ENCODE data around the gene NHLH2.
A peak's percentile ranks its signal among the peaks of the same experiment; 100 is the strongest.

NHLH2 gene

DNA sequence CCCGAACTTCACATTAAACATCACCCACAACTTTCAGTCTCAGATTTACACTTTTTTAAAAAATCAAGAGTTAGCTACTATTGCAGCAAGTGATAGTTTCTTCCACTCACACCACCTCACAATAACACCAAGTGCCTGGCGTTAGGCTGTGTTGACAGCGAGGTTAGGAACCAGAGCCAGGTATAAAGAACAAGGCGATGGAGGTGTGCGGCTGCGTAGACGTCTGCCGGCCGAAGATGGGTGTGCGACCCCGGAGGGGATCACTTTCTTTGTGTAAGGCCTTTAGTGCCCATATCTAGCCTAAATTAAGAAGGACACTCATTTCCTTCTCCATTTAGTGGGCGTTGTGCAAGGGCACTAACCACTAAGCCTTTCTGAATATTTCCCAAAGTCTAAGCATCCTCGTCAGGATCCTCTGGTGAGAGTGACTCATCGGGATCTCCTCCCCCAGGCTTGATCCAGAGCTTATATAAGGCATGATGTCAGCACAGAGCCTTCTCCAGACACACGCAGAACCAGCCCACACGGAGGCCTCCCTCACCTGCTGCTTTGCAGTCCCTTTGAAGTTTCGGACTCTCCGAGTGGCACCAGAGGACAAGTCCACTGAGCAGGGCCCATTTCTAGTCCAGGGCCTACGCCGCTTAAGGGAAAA, 11.8 kb downstream of the NHLH2 start (continued):
- TF ChIP-seq ZNF10 (tag by site-specific recombination; IDR thresholded peaks at IDR 0.05) = peak; percentile 91

DNA sequence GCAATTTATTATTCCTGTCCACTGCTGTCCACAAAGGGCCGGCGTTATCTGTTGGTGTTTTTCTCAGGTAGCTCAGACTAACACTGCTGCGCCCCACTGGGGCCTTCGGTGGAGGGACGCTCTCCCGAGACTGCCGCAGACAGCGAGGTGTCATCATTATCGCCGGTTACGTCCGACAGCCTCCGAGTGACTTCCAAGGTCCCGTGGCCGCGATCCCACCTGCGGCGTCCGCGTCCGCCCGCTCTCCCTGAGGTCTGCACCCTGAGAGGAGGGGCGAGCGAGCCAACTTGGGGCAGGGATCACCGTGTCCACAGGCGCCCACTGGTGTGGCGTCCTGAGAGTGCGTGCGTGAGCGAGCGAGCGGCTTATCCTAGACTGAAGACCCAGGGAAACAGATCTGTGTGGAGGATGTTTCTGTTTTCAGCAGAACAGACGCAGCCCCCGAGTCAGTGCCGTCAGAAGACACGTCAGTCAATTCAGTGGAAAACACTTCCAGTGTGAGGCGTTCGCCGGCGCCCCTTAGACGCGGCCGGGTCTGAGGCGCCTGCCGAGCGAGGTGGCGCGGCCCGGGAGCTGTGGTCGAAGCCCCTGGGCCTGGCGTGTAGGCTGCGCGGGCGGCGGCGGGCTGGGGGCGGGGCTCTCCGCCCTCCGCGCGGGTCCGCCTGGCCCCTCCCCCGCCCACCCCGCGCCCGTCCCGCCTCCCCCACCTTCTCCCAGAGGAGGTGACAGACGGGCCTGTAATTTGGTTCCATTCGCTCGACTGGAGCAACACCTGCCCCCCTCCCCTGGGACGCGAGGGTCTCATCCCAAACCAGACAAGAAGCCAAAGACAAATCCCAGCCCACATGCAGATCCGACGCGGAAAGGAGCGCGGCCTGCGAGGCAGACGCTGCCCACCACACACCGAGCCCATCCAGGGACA, 12.6 kb downstream of the NHLH2 start:
- Histone ChIP-seq H3K9me3 (ENCODE audit: control insufficient read depth, insufficient read depth, low read depth, low read length) (no peaks in the 10 kb centered on the region), H3K4me3 (ENCODE audit: low read depth, low read length) (no peak overlapping the region), H3K27ac (ENCODE audit: extremely low read depth, low read depth, low read length) (no peak overlapping the region), H3K4me1 (ENCODE audit: control insufficient read depth, insufficient read depth, low read length) (no peaks in the 10 kb centered on the region), H3K36me3 (ENCODE audit: control insufficient read depth in 2 of 2, insufficient read depth in 1 of 2, low read length in 2 of 2) (no peaks in the 10 kb centered on the region)
- CTCF ChIA-PET = interaction anchor here (0.9 to 3.4 kb wide), 2 partner anchors 10 to 21 kb away, joined by 3 to 16 read pairs; no protein-coding TSS in a partner anchor
- TF ChIP-seq ATF2 (tag by site-specific recombination; IDR thresholded peaks at IDR 0.05; ENCODE audit: low read depth) (no peak), ZFP37 (tag by site-specific recombination; IDR thresholded peaks at IDR 0.05) (no peak), YY2 (tag by site-specific recombination; IDR thresholded peaks at IDR 0.05) (no peak), ZNF146 (tag by site-specific recombination; IDR thresholded peaks at IDR 0.05) (no peak), KLF9 (tag by site-specific recombination; IDR thresholded peaks at IDR 0.05; ENCODE audit: low read depth) (no peak), ZNF704 (tag by site-specific recombination; IDR thresholded peaks at IDR 0.05) (no peak), ELK4 (IDR thresholded peaks at IDR 0.05; ENCODE audit: borderline replicate concordance, low read depth, low read length) (no peak), ZNF133 (tag by site-specific recombination; IDR thresholded peaks at IDR 0.05) (no peak), ZNF571 (tag by site-specific recombination; IDR thresholded peaks at IDR 0.05) (no peak), REST (tag by site-specific recombination; IDR thresholded peaks at IDR 0.05) (no peak), WT1 (tag by site-specific recombination; IDR thresholded peaks at IDR 0.05) (no peak), ZNF692 (tag by site-specific recombination; IDR thresholded peaks at IDR 0.05) (no peak), ZNF324 (tag by site-specific recombination; IDR thresholded peaks at IDR 0.05) (no peak)
- TF ChIP-seq, protein P1, sequence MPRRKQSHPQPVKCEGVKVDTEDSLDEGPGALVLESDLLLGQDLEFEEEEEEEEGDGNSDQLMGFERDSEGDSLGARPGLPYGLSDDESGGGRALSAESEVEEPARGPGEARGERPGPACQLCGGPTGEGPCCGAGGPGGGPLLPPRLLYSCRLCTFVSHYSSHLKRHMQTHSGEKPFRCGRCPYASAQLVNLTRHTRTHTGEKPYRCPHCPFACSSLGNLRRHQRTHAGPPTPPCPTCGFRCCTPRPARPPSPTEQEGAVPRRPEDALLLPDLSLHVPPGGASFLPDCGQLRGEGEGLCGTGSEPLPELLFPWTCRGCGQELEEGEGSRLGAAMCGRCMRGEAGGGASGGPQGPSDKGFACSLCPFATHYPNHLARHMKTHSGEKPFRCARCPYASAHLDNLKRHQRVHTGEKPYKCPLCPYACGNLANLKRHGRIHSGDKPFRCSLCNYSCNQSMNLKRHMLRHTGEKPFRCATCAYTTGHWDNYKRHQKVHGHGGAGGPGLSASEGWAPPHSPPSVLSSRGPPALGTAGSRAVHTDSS (tag by site-specific recombination; IDR thresholded peaks at IDR 0.05) = no peak
- POLR2A ChIA-PET = interaction anchor here (1.4 kb wide), 1 partner anchor 11 kb away, joined by 5 read pairs; no protein-coding TSS in a partner anchor

All from HEK293 (cell line).